Measurements from ENCODE around the gene AXL.
A peak's percentile ranks its signal among the peaks of the same experiment; 100 is the strongest.
"Not testable (repeated sequence)": the region's sequence is repeated elsewhere in the genome, so short reads cannot be mapped to it uniquely, and the experiment has no call there.

The AXL gene

DNA sequence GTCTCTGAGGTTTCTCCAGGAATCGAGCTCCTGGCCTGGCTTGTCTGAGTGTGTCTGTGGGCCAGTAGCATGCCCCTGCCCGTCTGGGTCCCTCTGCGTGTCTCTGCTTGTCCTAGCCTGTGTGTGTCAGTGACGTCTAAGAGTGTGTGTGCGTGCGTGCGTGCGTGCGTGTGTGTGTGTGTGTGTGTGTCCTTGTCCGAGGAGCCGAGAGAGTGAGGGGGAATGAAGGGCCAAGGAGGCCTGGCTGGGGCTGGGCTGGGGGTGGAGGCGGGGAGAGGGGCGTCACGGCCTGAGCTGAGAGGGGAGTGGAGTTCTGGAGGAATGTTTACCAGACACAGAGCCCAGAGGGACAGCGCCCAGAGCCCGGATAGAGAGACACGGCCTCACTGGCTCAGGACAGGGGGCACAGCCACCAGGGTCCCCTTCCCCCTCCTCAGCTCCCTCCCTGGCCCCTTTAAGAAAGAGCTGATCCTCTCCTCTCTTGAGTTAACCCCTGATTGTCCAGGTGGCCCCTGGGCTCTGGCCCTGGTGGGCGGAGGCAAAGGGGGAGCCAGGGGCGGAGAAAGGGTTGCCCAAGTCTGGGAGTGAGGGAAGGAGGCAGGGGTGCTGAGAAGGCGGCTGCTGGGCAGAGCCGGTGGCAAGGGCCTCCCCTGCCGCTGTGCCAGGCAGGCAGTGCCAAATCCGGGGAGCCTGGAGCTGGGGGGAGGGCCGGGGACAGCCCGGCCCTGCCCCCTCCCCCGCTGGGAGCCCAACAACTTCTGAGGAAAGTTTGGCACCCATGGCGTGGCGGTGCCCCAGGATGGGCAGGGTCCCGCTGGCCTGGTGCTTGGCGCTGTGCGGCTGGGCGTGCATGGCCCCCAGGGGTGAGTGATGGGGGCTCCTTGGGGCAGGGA is at the start of gene AXL:
Gene AXL, plus strand, starts transcription at position 609 of the 893 bp plus-strand sequence. Its CDS starts 170 bp downstream, at position 779.
- H3K27ac ChIP-seq: peak within 1 kb of the TSS; percentile 71
- H3K4me1 ChIP-seq: peaks cover 6% of the 10 kb centered on the region
- peak within 1 kb of the TSS; percentile 95 for H2AFZ ChIP-seq
- no peaks in the 10 kb centered on the region for H3K9me3 ChIP-seq (ENCODE audit: control insufficient read depth, low read length)
- H3K36me3 ChIP-seq (ENCODE audit: control insufficient read depth, insufficient read depth, low read length): no peaks in the 10 kb centered on the region
- H3K4me2 ChIP-seq (ENCODE audit: low read length): peak within 1 kb of the TSS; percentile 94
- H3K79me2 ChIP-seq: no peaks in the 10 kb centered on the region
- TF ChIP-seq, protein P1, sequence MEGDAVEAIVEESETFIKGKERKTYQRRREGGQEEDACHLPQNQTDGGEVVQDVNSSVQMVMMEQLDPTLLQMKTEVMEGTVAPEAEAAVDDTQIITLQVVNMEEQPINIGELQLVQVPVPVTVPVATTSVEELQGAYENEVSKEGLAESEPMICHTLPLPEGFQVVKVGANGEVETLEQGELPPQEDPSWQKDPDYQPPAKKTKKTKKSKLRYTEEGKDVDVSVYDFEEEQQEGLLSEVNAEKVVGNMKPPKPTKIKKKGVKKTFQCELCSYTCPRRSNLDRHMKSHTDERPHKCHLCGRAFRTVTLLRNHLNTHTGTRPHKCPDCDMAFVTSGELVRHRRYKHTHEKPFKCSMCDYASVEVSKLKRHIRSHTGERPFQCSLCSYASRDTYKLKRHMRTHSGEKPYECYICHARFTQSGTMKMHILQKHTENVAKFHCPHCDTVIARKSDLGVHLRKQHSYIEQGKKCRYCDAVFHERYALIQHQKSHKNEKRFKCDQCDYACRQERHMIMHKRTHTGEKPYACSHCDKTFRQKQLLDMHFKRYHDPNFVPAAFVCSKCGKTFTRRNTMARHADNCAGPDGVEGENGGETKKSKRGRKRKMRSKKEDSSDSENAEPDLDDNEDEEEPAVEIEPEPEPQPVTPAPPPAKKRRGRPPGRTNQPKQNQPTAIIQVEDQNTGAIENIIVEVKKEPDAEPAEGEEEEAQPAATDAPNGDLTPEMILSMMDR (IDR thresholded peaks at IDR 0.05): no peak
- H3K4me3 ChIP-seq (ENCODE audit: low read depth, low read length): peak within 1 kb of the TSS; percentile 58
- peak within 1 kb of the TSS; percentile 63 for H3K9ac ChIP-seq
- no peaks in the 10 kb centered on the region for H3K27me3 ChIP-seq (ENCODE audit: control insufficient read depth, insufficient read depth, low read length)

DNA sequence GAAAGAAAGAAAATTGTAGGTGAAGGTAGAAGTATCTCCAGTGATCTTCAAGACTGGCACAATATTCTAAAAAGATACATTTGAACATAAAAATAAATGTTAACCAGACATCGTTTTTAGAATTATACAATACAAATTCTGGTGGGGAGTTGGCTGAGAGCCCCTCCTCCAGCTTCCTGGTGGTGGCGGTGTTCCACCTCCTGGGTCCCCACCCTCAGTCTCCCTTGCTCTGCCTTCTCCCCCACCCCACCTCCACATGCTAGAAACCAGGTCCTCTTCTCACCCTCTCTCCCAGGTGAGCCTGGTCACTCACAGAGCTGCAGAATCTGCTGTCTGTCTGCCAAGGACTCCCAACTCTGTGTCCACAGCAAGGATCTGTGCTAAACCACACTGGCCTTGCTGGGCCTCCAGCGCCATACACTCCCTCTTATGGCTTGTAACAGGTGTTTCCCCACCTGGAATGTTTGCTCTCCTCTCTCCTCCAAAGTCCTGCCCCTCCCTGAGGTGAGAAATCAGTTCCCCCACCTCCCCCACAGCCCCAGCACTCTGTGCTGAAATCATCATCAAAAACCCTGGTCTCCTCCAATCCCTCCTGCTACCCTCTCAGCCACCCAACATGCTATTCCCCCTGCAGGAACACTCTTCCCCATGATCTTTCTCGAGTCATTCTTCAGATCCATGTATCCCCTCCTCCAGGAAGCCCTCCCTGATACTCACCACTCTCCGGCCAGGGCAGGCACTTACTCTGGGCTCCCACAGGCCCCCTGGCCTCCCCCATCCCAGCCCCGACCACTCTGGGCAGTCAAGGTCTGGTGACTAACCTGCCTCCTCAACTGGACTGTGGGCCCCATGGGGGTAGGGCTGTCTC is 46.5 kb upstream of the AXL start:
- H3K27ac ChIP-seq: no peak overlapping the region
- no peak overlapping the region for H3K9ac ChIP-seq

DNA sequence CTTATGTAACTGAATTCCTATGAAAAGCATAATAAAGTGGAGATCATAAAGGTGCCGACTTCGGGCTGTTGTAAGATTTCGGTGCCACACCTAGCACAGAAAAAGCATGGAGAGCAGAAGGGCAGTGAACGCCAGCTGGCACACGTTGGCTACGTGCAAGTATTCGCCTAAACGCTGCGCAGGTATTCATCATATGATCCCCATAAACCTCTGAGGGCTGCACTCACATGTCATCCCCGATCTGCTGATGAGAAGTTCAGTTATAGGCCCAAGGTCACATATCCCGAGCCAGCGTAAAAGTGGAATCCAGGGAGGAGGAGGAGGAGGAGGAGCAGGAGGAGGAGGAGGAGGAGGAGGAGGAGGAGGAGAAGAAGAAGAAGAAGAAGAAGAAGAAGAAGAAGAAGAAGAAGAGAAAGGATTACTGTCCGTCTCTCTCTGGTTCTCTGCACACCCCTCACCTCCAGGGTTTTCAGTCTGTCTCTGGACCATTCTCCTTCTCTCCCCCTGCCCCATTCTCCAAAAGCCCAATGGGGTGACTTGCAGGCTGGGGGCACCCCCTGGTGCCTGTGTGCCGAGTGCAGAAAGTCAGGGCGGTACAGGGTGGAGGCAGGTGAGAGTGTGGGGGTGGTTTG is 44.6 kb upstream of the AXL start:
- no peak overlapping the region for H3K27ac ChIP-seq
- H3K4me3 ChIP-seq (ENCODE audit: low read depth, low read length): no peak overlapping the region
- TF ChIP-seq, protein P1 (IDR thresholded peaks at IDR 0.05): no peak
- no peaks in the 10 kb centered on the region for H3K4me1 ChIP-seq
- H3K79me2 ChIP-seq: no peaks in the 10 kb centered on the region
- no peak overlapping the region for H3K9ac ChIP-seq
- H3K9me3 ChIP-seq (ENCODE audit: control insufficient read depth, low read length): no peaks in the 10 kb centered on the region
- no peaks in the 10 kb centered on the region for H3K36me3 ChIP-seq (ENCODE audit: control insufficient read depth, insufficient read depth, low read length)
- no peak overlapping the region for H2AFZ ChIP-seq
- H3K27me3 ChIP-seq (ENCODE audit: control insufficient read depth, insufficient read depth, low read length): no peaks in the 10 kb centered on the region
- no peak overlapping the region for H3K4me2 ChIP-seq (ENCODE audit: low read length)

More for the DNA sequence above, 46.5 kb upstream of the AXL start:
- no peak overlapping the region for H3K4me2 ChIP-seq (ENCODE audit: low read length)
- H3K4me3 ChIP-seq (ENCODE audit: low read depth, low read length): no peak overlapping the region
- no peaks in the 10 kb centered on the region for H3K79me2 ChIP-seq
- H3K9me3 ChIP-seq (ENCODE audit: control insufficient read depth, low read length): no peaks in the 10 kb centered on the region
- H3K4me1 ChIP-seq: no peaks in the 10 kb centered on the region
- no peak overlapping the region for H2AFZ ChIP-seq
- TF ChIP-seq, protein P1 (IDR thresholded peaks at IDR 0.05): no peak
- H3K27me3 ChIP-seq (ENCODE audit: control insufficient read depth, insufficient read depth, low read length): no peaks in the 10 kb centered on the region
- H3K36me3 ChIP-seq (ENCODE audit: control insufficient read depth, insufficient read depth, low read length): no peaks in the 10 kb centered on the region

DNA sequence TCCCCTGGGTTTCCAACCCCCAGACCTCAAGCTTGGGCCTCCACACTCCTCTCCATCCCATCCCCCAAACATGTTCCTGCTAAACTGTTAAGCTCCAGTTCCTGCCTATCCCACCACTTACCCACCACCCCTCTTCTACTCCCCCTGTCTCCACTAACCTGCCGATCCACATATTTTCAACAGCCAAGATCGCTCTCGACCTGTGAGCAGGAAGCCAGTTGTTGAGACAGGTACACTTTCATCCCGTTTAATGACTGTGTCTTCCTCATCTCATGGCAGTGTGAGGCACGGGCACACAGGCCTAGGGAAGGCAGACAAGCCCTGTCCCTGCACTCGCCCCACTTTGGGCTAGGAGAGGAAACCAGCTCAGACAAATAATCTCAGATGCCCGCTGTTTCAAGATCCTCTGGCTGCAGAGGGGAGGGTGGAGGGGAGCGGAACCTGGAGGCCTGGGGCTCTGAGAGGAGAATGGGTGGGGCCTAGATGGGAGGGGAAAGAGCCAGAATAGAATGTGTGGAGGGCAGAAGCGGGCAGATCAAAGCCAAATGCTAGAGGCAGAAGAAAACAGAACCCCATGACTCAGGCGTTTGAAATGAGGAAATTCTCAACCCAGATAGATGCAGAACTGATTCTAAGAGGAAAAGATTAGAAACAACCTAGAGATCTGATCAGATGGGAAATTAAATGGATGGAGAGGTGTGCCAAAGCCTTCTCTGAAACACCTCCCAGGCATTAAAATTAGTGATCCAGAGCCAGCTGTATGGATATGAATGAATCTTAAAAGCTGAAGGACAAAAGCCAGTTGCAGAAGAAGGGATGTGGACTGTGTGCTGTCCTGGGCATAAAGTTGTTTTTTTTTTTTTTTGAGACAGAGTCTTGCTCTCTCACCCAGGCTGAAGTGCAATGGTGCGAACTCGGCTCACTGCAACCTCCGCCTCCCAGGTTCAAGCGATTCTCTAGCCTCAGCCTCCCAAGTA is 42.9 kb upstream of the AXL start:
- peak overlapping the region; percentile 33 for H2AFZ ChIP-seq
- TF ChIP-seq, protein P1 (IDR thresholded peaks at IDR 0.05): no peak
- H3K9me3 ChIP-seq (ENCODE audit: control insufficient read depth, low read length): no peaks in the 10 kb centered on the region
- no peak overlapping the region for H3K4me3 ChIP-seq (ENCODE audit: low read depth, low read length)
- no peaks in the 10 kb centered on the region for H3K27me3 ChIP-seq (ENCODE audit: control insufficient read depth, insufficient read depth, low read length)
- H3K4me1 ChIP-seq: no peaks in the 10 kb centered on the region
- no peak overlapping the region for H3K27ac ChIP-seq
- no peaks in the 10 kb centered on the region for H3K36me3 ChIP-seq (ENCODE audit: control insufficient read depth, insufficient read depth, low read length)
- H3K4me2 ChIP-seq (ENCODE audit: low read length): no peak overlapping the region
- H3K79me2 ChIP-seq: no peaks in the 10 kb centered on the region
- no peak overlapping the region for H3K9ac ChIP-seq

DNA sequence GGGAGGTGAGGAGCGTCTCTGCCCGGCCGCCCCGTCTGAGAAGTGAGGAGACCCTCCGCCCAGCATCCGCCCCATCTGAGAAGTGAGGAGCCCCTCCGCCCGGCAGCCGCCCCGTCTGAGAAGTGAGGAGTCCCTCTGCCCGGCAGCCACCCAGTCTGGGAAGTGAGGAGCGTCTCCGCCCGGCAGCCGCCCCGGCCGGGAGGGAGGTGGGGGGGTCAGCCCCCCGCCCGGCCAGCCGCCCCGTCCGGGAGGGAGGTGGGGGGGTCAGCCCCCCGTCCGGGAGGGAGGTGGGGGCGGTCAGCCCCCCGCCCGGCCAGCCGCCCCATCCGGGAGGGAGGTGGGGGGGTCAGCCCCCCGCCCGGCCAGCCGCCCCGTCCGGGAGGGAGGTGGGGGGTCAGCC is 38.9 kb upstream of the AXL start:
- H3K4me2 ChIP-seq (ENCODE audit: low read length); H3K79me2 ChIP-seq; H3K27ac ChIP-seq; H2AFZ ChIP-seq; H3K9ac ChIP-seq; H3K36me3 ChIP-seq (ENCODE audit: control insufficient read depth, insufficient read depth, low read length); H3K4me1 ChIP-seq; H3K4me3 ChIP-seq (ENCODE audit: low read depth, low read length); H3K27me3 ChIP-seq (ENCODE audit: control insufficient read depth, insufficient read depth, low read length); H3K9me3 ChIP-seq (ENCODE audit: control insufficient read depth, low read length): not testable (repeated sequence)
